CD4-positive, alpha-beta T cell treated with Interleukin-21 for 1 hour (primary cell): ENCODE results near the gene MEIOSIN.

Experiments
- DNase-seq: peaks from one replicate; pipeline ENCODE4 v3.0.0-alpha.2; 2020

MEIOSIN gene

DNA sequence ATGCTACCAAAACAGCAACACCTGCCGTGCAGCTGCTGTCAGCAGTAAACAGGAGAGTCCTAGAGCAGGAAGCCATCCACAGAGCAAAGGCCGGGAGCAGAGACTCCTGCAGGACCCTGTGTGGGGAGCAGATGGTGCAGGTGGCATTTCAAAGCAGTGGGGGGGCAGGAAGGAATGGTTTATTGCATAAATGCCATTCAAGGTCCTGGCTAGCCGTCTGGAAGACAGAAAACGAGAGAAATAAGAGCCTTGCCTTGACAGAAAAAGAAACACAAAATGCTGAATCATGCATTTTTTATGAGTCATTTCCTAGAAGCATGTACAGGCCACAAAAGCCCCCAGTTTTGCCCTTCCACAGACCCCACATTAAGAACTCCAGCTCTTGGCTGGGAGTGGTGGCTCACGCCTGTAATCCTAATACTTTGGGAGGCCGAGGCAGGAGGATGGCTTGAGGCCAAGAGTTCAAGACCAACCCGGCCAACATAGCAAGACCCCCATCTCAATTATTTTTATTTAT lies 76.5 kb downstream of the MEIOSIN start:
- no peak for DNase-seq

DNA sequence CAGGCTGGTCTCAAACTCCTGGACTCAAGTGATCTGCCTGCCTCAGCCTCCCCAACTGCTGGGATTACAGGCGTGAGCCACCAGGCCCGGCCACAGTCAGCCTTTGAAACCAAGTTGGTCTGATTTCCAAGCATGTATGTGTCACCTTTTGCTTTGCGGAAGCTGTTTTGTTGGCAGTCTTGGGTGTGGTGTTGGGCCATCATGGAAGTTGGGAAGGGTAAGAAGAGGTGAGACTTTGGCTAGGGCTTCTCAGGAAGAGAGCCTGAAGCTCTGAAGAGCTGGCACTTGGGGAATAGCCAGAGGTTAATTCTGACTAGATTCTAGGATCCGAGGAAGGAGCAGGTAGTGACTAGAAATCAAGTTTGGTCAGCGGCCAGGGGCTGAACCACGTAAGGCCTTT lies 79.1 kb downstream of the MEIOSIN start:
- DNase-seq = no peak
